Stimulated activated CD4-positive, alpha-beta T cell treated with anti-CD3 and anti-CD28 coated beads, Interleukin-4, amount 100 ng/mL, for 4 hours (primary cell): Measurements from ENCODE around the gene ERCC2.
"Not testable (repeated sequence)": the region's sequence is repeated elsewhere in the genome, so short reads cannot be mapped to it uniquely, and the experiment has no call there.

Experiments
- DNase-seq, 2 experiments: peaks; one replicate each; pipeline ENCODE4 v3.0.0-alpha.2; 2020

ERCC2 gene

DNA sequence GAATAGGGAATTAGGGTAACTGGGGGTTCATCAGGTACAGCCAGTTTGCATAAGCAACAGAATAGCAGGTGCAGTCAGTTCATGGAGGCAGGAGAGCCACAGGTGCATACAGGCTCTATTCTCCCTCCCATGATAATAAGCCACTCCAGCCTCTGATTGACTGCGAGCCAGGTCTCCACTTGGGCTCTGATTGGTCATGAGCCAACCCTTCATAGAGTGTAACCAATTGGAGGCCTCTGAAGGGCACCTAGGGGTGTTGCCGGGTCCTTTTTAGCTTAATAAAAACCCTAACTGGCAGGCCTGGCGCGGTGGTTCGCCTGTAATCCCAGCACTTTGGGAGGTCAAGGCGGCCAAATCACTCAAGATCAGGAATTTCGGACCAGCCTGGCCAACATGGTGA is 39.0 kb downstream of the ERCC2 start:
- no peak for DNase-seq

DNA sequence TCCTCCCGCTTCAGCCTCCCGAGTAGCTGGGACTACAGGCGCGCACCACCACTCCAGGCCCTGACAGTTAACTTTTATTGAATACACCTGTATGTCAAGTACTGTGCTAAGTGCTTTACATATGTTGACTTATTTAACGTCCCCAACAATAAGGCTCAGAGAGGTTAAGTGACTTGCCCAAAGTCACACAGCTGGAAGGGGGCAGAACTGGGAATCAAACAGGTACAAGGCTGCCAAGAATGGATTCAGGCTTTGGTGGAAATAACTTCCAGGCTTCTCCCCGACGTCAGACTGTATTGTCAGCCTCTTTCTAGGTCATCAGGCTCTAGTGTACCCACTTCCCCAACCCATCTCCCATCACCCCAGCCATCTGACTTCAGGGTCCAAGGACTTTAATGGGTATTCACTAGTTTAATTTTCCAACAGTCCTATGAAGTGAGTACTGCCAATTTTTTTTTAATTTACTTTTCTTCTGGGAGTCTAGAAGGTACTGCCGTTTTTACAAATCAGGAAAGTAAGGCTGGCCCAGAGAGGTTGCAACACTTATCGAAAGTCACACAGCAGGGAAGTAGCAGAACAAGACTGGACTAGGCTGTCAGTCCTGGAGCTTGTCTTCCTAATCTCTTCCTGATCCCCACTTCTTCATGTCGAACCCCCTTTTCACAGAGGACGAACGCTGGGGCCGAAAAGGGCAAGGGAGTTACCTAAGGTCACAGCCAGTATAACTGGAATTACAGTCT is 42.8 kb downstream of the ERCC2 start:
- no peak for DNase-seq

DNA sequence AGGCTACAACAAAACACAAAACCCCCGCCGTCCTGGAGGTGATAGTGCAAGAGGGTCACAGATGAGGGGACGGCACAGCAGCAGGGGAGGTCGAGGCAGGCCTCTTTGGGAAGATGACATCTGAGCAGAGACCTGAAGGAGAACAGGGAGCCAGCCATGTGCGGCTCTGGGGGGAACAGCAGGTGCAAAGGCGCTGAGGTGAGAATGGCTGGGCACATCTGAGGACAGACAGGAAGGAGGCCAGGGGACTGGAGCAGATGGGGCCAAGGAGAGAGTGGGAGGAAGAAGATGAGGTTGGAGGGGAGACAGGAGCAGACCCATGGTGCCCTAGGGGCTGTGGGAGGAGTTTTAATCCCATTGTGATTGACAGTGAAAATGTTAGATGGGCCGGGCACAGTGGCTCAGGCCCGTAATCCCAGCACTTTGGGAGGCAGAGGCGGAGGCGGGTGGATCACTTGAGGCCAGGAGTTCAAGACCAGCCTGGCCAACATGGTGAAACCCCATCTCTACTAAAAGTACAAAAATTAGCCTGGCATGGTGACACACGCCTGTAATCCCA is 45.9 kb downstream of the ERCC2 start:
- DNase-seq: no peak

DNA sequence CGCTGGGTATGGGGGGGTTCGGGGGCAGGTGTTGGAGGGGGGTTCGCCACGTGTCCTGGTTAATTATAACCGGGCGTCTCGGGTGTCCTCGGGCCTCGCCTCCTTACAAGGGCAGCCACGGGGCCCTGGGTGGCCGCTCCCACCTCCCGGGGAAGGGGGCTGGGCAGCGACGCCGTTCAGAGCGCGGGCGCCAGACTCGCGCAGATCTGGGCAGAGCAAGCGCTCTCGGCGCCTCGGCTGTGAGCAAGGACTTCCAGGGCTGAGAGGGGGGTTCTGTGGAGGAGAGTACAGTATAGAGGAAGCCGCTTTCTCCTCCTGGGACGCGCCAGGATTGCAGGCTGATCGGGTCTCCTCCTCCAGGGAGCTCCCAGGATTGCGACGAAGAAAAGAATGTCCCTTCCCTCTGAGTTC is 46.7 kb downstream of the ERCC2 start:
- DNase-seq: no peak

DNA sequence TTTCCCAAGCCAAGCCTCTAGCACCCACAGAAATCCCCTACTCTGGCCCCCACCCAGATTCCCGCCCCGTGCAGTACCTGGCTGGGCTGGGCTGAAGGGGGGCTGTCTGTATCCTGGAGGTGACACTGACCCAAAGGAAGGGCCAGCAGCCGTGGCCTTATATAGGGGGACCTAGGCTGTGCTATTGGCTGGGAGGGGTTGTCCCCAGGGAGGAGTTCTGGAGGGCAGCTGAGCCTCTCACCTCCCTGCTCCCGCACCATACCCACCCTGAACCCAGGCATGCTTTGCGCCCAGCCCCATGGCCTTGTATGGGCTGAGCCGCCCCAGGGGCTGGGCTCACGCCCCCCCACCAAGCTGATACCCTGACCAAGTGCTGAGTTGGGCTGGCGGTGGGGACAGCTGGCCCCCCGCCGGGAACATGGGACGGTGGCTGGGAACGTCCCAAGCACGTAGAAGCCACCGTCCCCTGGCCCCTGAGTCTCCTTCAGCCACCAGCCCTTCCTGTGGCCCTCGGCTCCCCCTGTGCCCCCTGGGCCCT is 47.6 kb downstream of the ERCC2 start, which contains the start of gene CKM:
CKM (minus strand) TSS at position 132 of the 538 bp plus-strand sequence. CDS start 3,162 bp downstream, outside the sequence.
- DNase-seq: no peak

DNA sequence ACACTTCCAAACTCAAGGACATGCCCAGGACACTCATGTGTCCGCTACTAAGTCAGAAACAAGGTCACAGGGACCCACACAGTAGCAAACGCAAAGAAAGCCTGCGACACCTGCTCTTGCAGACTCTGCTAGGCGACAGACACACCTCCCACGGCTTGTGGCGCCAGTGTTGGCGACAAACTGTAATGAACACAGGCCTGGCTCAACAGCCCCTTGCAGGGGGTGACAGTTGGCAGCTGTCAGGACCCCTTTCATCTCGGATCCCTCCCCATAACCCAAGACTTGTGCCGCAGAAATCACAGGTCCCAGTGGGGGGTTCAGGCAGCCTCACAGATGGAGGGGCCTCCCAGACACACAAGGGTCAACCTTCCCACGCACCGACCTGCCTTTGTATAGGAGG is 48.1 kb downstream of the ERCC2 start:
- DNase-seq: no peak

DNA sequence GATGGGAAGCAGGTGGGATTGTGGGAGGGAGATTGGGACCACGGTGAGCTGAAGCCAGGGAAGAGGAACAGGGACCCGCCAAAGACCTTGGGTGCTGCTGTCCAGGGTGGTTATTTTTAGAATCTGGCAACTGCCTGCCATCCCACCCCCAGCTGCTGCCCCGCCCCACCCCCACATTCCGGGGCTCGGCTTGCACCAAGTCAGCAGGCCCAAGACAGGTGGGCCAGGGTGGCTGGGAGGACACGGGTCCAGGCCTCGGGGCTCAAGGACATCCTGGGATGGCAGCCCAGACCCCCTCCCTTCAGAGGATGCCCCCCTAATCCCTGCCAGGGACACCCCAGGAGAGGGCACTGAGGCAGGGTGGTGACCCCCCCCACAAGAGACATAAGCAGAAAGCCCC is 48.5 kb downstream of the ERCC2 start:
- DNase-seq: no peak

DNA sequence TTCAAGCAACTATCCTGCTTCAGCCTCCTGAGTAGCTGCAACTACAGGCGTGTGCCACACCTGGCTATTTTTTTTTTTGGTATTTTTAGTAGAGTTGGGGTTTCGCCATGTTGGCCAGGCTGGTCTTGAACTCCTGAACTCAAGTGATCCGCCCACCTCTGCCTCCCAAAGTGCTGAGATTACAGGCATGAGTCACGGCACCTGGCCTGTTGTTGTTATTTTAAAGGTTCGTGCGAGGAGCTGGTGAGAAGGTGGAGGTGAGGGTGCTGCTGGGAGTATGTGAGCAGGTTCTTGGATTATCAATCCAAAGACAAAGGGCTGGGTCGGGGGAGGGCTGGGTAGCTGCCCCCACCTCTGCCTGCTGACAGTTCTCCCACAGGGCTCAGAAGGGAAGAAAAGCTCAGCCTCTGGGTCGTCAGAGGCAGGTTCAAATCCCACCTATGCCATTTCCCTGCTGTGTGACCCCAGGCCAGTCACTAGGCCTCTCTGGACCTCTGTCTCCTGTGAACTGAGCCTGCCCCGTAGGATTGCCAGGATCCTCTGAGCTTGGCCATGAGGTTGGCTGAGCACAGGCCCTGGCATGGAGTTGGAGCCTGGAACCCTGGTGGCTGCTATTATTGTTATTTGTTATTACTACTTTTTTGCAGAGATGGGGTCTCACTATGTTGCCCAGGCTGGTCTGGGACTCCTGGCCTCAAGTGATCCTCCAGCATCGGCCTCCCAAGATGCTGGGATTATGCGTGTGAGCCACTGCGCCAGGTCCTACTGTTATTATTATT is 49.2 kb downstream of the ERCC2 start:
- no peak for DNase-seq

DNA sequence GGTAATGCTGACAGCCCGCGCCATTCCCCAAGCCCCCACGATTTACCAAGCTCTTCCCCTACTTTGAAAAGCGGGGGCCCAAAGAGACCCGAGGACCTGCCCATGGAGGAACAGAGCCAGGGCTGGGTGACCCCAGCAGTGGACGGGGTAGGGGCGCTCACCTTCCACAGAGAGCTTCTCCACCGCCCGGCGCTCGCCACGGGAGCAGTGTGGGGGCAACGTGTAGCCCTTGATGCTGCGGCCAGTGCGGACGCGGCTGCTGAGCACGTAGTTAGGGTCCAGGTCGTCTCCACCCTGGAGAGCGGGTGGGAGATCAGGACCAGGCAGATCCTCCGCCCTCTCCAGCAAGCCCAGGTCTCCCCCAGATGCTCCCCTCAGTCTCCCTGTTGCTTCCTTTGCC is 55.1 kb downstream of the ERCC2 start:
- no peak for DNase-seq

DNA sequence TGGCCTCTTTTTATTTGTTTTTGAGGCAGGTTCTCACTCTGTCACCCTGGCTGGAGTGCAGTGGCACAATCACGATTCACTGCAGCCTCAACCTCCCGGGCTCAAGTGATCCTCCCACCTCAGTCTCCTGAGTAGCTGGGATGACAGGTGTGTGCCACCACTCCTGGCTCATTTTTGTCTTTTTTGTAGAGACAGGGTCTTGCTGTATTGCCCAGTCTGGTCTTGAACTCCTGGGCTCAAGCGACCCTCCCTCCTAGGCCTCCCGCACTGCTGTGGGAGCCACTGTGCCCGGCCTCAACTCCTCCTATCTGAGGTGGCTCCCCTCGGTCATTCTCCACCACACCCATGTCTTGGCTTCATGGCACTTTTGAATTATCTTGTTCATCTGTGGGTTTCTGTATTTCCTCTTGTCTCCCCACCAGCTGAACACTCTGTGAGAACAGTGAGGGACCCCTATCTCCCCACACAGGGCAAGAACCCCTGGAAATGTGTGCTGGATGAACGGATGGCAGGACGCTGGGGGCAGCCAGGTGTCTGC is 55.6 kb downstream of the ERCC2 start:
- DNase-seq: no peak

DNA sequence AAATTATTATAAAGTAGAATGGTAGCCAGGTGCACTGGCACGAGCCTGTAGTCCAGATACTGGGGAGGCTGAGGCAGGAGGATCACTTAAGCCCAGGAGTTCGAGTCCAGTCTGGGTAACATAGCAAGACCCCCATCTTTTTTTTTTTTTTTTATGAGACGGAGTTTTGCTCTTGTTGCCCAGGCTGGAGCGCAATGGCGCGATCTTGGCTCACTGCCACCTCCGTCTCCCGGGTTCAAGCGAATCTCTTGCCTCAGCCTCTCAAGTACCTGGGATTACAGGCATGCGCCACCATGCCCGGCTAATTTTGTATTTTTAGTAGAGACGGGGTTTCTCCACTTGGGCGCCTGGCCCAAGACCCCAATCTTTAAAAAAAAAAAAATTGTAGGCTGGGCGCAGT is 58.1 kb downstream of the ERCC2 start:
- DNase-seq: not testable (repeated sequence)

DNA sequence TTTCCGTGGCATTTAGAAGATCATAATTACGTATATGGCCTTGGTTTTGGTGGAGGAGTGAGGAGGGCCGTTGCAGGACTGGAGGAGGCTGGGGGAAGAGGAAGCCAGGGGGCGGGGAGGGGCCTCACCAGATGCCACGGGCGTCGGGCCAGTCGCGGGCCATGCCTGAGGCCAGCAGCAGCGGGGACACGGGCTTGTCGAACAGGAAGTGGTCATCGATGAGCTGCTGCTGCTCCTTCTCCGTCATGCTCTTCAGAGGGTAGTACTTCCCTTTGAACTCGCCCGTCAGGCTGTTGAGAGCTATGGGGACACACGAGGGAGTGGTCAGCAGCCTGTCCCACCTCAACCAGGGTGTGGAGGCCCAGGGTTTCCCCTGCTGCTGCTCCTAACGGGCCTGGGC is 58.8 kb downstream of the ERCC2 start:
- no peak for DNase-seq

DNA sequence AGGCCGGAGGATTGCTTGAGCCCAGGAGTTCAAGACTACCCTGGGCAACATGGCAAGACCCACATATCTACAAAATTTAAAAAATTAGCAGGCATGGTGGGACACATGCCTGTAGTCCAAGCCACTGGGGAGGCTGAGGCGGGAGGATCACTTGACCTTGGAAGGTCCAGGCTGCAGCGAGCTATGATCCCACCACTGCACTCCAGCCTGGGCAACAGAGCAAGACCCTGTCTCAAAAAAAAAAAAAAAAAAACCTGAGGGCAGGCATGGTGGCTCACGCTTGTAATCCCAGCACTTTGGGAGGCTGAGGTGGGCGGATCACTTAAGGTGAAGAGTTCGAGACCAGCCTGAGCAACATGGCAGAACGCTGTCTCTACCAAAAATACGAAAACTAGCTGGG is 61.1 kb downstream of the ERCC2 start:
- DNase-seq: not testable (repeated sequence)

DNA sequence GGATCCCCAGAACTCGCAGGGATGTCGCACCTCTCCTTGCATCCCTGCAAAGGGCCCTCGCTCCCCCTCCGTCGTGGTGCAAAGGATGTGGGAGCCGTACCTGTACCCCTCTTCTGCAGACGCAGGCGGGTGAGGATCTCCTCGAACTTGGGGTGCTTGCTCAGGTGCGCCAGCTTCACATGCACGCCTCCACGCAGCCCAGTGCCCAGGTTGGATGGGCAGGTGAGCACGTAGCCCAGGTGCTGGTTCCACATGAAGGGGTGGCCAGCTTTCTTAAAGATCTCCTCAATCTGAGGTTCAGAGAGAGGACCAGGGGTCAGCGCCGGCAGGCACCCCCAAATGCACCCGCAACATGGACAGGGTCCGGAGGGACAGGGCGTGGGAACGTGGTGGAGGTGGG is 63.0 kb downstream of the ERCC2 start:
- no peak for DNase-seq

DNA sequence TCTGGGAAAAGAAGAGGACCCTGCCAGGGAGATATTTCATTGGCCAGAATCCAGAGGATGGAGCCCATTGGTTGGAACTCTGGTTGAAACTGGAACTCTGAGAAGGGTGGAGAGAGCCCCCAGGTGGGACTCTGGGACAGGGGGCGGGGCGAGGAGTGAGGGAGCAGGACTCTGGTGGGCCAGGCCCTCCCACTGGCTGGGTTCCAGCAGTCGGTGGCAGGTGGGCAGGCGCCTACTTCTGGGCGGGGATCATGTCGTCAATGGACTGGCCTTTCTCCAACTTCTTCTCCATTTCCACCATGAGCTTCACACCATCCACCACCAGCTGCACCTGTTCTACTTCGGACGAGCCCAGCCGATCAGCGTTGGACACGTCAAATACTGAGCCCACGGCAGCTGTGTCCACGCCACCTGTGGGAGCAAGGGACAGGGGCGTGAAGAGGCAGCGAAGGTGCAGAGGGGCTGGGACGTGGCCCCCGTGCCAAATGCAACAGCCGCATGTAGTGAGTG is 63.8 kb downstream of the ERCC2 start:
- DNase-seq: no peak

DNA sequence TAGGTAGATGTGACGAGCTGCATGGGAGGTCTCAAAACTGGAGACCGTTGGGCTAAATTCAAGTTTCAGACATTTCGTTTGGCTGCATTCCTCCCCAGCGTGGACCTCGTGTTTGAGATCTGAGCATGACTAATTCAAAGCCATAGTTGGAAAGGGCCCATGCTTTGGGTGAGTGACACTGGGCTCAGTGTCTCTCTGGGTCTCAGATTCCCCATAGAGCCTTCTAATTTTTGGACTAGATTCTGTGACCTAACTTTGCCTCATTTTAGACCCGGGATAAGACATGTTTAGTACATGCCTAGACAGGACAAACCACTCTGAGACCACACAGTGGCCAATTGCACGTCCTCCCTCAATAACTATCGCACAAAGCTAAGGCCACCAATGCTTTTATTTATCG is 64.3 kb downstream of the ERCC2 start:
- no peak for DNase-seq

DNA sequence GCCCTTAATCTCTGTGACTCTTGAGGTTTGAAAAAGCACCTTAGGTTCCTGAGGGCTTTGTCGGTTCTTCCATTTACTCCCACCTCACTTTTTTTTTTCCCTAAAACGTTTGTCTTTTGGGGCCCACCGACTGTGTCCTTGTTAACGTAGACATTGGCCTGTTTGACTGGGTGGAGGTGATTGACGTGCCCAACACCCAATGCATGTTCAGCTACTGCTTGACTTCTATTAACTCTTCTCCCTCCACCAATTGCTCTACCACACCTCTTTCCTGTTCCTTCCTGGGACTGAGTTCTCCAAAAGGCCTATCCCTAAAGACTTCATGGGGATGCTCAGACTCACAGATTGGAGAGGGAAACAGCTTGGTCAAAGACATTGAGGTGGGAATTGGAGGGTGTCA is 65.0 kb downstream of the ERCC2 start:
- DNase-seq: no peak

DNA sequence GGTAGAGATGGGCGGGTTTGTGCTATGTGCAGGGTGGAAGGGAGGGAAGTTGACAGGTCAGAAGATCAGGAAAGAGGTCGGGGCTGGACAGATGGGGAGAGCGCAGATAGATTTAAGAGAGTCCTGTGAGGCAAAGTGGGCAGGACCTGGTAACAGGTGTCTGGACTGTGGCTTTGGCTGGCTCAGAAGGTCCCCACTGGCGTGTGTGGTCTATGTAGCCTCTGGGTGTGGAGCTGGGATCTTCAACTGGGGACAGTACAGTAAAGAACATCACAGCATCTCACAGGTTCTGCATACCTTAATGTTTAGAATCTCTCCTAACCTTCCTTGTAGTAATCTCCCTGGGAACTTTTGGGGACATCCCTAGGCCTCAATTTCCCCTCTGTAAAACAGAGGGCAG is 65.4 kb downstream of the ERCC2 start:
- no peak for DNase-seq

DNA sequence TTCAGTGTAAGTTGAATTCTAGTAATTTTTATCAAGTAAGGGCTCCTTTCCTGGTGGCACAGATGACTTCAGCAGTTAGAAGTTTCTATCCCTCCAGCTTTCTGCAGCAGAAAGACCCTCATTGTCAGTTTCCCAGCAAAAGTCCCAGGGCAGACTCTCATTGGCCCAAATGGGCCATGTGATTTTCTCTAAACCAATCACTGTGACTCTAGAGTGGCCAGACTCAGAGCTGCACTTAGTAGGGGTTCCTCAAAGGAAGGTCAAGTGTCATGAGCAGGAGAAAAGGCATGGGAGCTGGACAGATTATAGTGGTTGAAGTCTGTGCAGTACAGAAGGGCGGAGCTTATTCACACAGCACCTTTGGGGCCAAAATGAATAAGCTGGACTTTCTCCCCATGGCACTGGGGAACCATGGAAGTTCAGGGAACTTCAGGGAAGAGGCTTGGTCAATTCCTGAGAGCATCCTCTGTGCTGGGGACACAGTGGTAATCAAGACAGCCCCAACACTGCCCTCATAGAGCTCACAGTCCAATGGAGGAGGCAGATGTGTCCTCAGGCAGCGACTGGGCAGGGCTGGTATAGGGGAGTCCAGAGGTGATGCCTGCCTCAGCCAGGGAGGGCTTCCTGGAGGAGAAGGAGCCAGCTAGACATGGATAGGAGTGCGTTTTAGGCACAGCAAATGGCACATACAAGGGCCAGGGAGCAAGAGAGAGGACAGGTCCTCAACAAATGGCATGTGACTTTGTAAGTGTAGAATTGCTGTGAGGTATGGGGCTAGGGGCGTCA is 66.0 kb downstream of the ERCC2 start:
- no peak for DNase-seq

DNA sequence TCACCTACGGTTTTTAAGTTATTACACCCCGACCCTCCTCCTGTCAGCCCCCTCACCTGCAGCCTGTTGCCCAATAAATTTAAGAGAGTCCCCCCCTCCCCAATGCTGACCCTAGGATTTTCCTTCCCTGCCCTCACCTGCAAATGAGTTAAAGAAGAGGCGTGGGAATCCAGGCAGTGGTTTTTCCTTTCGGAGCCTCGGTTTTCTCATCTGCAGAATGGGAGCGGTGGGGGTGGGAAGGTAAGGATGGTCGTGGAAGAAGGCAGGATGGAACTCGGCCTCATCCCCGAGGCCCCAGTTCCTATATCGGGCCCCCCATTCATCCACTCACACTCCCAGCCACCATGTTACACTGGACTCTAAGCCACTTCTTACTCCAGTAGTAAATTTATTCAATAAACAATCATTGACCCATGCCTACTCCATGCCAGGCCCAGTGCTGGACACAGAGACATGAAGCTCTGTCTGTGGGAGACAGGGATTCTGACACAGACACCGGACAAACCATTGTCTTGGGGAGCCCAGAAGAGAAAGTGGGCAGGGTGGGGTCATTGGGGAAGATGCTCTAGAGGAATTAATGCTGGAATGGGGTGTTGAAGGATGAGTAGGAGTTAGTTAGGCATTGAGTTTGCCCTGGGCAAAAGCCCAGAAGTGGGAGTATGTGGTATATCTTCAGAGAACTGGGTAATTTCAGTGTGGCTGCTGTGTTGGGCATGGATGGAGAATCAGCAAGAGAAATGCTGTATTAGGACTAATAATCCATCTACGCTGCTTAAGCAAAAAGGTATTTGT is 66.9 kb downstream of the ERCC2 start:
- DNase-seq: no peak

DNA sequence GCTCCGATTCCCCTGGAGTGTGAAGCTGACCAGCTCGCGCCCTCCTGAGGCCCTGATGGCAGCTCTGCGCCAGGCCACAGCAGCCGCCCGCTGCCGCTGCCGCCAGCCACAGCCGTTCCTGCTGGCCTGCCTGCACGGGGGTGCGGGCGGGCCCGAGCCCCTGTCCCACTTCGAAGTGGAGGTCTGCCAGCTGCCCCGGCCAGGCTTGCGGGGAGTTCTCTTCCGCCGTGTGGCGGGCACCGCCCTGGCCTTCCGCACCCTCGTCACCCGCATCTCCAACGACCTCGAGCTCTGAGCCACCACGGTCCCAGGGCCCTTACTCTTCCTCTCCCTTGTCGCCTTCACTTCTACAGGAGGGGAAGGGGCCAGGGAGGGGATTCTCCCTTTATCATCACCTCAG is 68.0 kb downstream of the ERCC2 start:
- no peak for DNase-seq
